Spinal cord (tissue), 10 donors: ENCODE results near the gene SCAPER. TPM values are rescaled to one million over a fixed set of nuclear protein-coding genes. Genes with fewer than 3 reads are reported as not detected.
"Not testable (repeated sequence)": the region's sequence is repeated elsewhere in the genome, so short reads cannot be mapped to it uniquely, and the experiment has no call there.

Experiments used
- DNase-seq, 6 donors: peaks; one replicate each; pipeline versions ENCODE4 v3.0.0 to v3.0.0-alpha.2; 2013 to 2015; ENCODE audit warnings: low spot score in 6 of 6, low read depth in 4 of 6
- H3K27ac ChIP-seq: one replicate; pipeline ENCODE4 v1.5.1; 2013; ENCODE audit warnings: low read depth, low read length, control low read depth
- H3K27me3 ChIP-seq: one replicate; pipeline ENCODE4 v1.6.1; 2013; ENCODE audit warnings: low read length; ENCODE audit not compliant: control insufficient read depth, insufficient read depth
- H3K36me3 ChIP-seq: one replicate; pipeline ENCODE4 v1.6.1; 2013; ENCODE audit warnings: low read length; ENCODE audit not compliant: control insufficient read depth, insufficient read depth
- H3K4me1 ChIP-seq: one replicate; pipeline ENCODE4 v1.6.1; 2013; ENCODE audit warnings: low read length; ENCODE audit not compliant: control insufficient read depth, insufficient read depth
- H3K4me3 ChIP-seq: one replicate; pipeline ENCODE4 v1.5.1; 2013; ENCODE audit warnings: low read depth, low read length, control low read depth
- H3K9me3 ChIP-seq: one replicate; pipeline ENCODE4 v1.6.1; 2013; ENCODE audit warnings: low read length; ENCODE audit not compliant: control insufficient read depth, insufficient read depth
- WGBS: methylation state at CpG from one replicate; pipeline ENCODE4 v1.1.5; 2013; ENCODE audit warnings: missing lambda C conversion rate; ENCODE audit not compliant: insufficient coverage; 5-methylcytosine and 5-hydroxymethylcytosine counted together
- polyA plus RNA-seq, 2 donors: library from polyadenylated mRNA; unstranded; fragments of 120-200 nt; gene quantifications; one replicate each; pipeline ENCODE4 v1.2.1, GENCODE V29; 2013; ENCODE audit not compliant: insufficient read length in 2 of 2
- total RNA-seq, 2 donors: library from RNA; depleted of rRNA in 1 of 2; stranded (reverse); fragments of 120-200 nt in 1 of 2; fragments of >200 nt in 1 of 2; gene quantifications; one replicate each; pipeline versions ENCODE4 v1.2.3 to v1.2.4, GENCODE V29; 2013 to 2014
- donor health status: healthy.

Gene SCAPER
- total and polyA plus RNA-seq, 4 donors = 33.2 to 70.3 (median 46.9) TPM

DNA sequence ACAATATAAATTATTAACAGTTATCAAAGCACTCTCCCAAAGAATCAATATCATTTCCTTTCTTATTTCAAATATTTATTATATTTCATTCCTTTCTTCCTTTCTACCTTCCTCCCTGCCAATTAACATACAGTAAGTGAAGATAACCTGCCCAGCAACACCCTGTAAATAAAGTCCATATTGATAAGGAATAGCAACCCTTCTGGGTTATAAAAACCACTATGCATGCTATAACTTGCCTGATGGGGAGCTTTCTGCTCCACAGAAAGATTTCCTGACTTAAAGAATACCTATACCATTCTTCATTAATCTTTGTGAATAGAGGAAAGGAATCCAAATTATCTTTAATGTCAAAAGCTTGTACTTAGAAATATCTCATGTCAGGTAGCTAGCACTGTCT lies 402.0 kb downstream of the SCAPER start:
- no peak overlapping the region for H3K27ac ChIP-seq
- H3K4me3 ChIP-seq = no peak overlapping the region
- no peak for DNase-seq
- H3K36me3 ChIP-seq = no peaks in the 10 kb centered on the region
- no peaks in the 10 kb centered on the region for H3K4me1 ChIP-seq
- H3K27me3 ChIP-seq = no peaks in the 10 kb centered on the region
- H3K9me3 ChIP-seq = no peaks in the 10 kb centered on the region

DNA sequence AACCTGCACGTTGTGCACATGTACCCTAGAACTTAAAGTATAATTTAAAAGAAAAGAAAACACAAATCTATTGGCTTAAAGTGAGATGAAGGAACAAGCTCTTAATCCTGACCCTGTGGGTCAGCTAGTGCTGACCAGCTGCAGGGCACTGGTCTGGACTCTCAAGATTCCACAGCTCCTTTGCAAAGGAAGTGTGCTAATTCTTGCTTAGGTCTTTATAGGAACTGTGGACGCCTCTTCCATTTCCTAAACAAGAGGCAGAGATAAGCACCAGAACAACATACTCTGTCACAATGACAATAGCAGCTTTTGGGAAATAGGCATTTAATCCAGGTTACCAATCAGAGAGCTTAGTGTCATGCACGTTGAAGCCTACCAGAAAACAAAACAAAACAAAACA lies 402.5 kb downstream of the SCAPER start:
- Histone ChIP-seq H3K9me3 (no peaks in the 10 kb centered on the region), H3K4me1 (no peaks in the 10 kb centered on the region), H3K27ac (no peak overlapping the region), H3K27me3 (no peaks in the 10 kb centered on the region), H3K4me3 (no peak overlapping the region), H3K36me3 (no peaks in the 10 kb centered on the region)
- 83% methylated on average over 1 of the region's 3 CpGs for WGBS
- DNase-seq = no peak

DNA sequence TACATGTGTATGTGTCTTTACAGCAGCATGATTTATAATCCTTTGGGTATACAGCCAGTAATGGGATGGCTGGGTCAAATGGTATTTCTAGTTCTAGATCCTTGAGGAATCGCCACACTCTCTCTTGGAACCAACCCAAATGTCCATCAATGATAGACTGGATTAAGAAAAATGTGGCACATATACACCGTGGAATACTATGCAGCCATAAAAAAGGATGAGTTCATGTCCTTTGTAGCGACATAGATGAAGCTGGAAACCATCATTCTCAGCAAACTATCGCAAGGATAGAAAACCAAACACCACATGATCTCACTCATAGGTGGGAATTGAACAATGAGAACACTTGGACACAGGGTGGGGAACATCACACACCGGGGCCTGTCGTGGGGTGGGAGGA lies 403.0 kb downstream of the SCAPER start:
- no CpG with 5 or more reads among the region's 6 CpGs for WGBS
- not testable (repeated sequence) for H3K27me3 ChIP-seq, H3K4me1 ChIP-seq, H3K9me3 ChIP-seq, H3K4me3 ChIP-seq, DNase-seq, H3K27ac ChIP-seq, H3K36me3 ChIP-seq

DNA sequence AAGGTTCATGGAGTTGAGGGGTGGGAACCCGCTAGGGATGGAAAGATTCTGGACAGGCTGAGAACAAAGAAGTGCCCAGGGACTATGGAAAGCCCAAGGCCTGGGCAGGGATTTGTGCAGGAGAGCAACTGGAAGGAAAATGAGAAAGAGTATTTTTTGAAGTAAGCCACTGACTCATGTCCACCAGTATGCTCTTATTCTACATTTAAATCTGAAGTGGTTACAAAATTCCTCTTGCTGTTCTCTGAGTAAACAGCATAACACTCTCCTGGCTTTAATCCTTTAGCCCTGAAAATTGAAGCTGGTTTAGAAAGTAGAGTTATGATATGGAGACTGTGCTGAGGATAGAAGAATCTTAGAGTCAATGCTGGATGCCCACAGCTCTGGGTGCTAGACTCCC lies 403.4 kb downstream of the SCAPER start:
- Histone ChIP-seq H3K27ac (no peak overlapping the region), H3K36me3 (no peaks in the 10 kb centered on the region), H3K4me3 (no peak overlapping the region), H3K27me3 (no peaks in the 10 kb centered on the region), H3K9me3 (no peaks in the 10 kb centered on the region), H3K4me1 (no peaks in the 10 kb centered on the region)
- WGBS = 100% methylated on average over 1 of the region's 1 CpG
- no peak for DNase-seq

DNA sequence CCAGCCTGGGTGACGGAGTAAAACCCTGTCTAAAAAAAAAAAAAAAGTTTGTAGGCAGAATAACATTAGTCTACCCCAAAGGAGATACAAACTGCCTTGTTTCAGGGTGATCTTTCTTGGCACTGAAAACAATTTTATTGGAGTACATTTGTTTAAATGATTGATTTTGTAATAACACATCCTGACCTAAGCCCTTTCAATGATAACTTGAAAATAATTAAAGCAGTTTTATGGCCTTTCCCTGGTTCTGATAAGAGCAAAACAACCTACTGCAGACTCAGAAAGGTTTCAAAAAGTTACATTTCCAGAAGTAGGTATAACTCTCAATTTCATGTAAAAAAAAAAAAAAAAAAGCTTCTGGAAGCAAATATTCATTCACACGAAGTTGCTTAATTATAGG lies 404.1 kb downstream of the SCAPER start:
- Histone ChIP-seq H3K27me3 (no peaks in the 10 kb centered on the region), H3K9me3 (no peaks in the 10 kb centered on the region), H3K4me3 (no peak overlapping the region), H3K4me1 (no peaks in the 10 kb centered on the region), H3K36me3 (no peaks in the 10 kb centered on the region), H3K27ac (no peak overlapping the region)
- no CpG with 5 or more reads among the region's 2 CpGs for WGBS
- no peak for DNase-seq

DNA sequence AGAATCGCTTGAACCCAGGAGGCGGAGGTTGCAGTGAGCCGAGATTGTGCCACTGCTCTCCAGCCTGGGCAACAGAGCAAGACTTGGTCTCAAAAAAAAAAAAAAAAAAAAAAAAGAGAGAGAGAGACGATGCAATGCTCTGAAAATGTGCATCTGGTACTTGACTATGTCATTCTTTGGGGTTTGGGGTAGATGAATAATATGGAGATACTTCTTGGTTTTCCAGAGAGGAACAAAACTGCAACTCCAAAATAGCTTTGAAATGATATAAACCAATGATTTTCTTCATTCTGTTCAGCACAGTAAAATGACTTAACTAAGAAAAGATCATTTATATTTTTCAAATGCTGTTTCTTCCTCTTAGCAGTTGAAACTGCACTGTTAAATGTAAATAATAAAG lies 409.7 kb downstream of the SCAPER start:
- no peaks in the 10 kb centered on the region for H3K36me3 ChIP-seq
- no peaks in the 10 kb centered on the region for H3K9me3 ChIP-seq
- no peaks in the 10 kb centered on the region for H3K27me3 ChIP-seq
- H3K27ac ChIP-seq = no peak overlapping the region
- 100% methylated on average over 2 of the region's 4 CpGs for WGBS
- DNase-seq = no peak
- no peak overlapping the region for H3K4me3 ChIP-seq
- no peaks in the 10 kb centered on the region for H3K4me1 ChIP-seq

DNA sequence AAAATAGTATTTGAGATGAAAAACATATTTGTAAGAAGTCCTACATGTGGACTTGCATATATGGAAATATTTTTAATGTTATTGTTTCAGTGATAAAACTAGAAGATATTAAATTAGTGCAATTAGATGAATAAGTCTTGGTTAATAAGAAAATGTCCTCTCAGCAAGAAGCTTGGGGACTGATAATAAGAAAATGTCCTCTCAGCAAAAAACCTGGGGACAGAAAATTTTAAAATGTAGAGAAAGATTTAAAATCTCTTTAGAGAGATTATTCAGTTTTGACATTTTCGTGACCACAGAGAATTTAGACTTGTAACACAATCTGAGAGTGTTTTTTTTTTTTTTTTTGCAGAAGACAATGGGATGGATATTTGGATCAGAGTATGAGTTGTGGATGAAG lies 412.6 kb downstream of the SCAPER start:
- 80% methylated on average over 1 of the region's 1 CpG for WGBS
- Histone ChIP-seq H3K4me3 (no peak overlapping the region), H3K36me3 (no peaks in the 10 kb centered on the region), H3K27me3 (no peaks in the 10 kb centered on the region), H3K9me3 (no peaks in the 10 kb centered on the region), H3K4me1 (no peaks in the 10 kb centered on the region), H3K27ac (no peak overlapping the region)
- no peak for DNase-seq

DNA sequence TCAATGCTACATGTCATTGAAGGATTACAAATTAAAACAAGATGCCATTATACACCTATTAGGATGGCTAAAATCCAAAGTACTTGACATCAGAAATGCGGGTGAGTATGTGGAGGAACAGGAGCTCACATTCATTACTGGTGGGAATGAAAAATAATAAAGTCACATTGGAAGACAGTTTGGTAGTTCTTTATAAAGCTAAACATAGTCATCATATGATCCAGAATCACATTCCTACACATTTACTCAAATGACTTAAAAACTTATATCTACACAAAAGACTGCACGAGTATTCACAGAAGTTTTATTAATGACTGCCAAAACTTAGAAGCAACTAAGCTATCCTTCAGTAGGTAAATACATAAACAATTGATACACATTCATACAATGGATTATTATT lies 421.4 kb downstream of the SCAPER start:
- Histone ChIP-seq H3K4me1 (no peaks in the 10 kb centered on the region), H3K27me3 (no peaks in the 10 kb centered on the region), H3K9me3 (no peaks in the 10 kb centered on the region), H3K36me3 (no peaks in the 10 kb centered on the region), H3K4me3 (no peak overlapping the region), H3K27ac (no peak overlapping the region)
- no peak for DNase-seq
- WGBS = no CpG with 5 or more reads among the region's 2 CpGs

DNA sequence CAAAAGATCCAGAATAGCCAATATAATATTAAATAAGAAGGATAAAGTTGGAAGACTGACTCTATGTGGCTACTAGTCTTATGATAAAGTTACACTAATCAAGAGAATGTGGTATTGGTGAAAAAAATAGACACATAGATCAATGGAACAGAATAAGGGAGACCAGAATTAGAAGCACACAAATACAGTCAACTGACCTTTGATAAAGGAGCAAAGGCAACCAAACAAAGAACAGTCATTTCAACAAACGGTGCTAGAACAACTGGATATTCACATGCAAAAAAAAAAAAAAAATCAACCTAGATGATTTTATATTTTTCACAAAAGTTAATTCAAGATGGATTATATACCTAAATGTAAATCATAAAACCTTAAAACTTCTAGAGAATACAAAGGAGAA lies 422.1 kb downstream of the SCAPER start:
- Histone ChIP-seq H3K27me3 (no peaks in the 10 kb centered on the region), H3K4me3 (no peak overlapping the region), H3K4me1 (no peaks in the 10 kb centered on the region), H3K36me3 (no peaks in the 10 kb centered on the region), H3K9me3 (no peaks in the 10 kb centered on the region), H3K27ac (no peak overlapping the region)
- WGBS = no CpG with 5 or more reads among the region's 1 CpG
- no peak for DNase-seq

DNA sequence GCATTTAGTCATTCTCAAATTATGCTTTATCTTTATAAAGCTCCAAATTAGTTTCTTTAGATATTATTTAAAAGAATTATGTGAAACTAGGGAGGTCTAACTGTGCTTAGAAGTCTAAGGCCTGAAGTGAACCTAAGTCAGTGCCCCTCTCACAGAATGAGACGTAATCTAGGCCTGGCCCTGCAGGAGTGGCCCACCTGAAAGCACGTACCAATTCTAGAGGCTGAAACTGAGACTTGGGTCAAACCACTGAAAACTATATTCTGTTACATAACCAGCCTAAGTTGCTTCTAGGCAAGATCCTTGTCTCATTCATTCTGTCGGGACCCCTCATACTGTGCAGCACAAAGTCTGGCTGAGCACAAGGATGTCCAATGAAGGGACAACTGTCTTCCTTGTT lies 424.9 kb downstream of the SCAPER start:
- DNase-seq = no peak
- WGBS = 93% methylated on average over 2 of the region's 3 CpGs
- no peak overlapping the region for H3K4me3 ChIP-seq

DNA sequence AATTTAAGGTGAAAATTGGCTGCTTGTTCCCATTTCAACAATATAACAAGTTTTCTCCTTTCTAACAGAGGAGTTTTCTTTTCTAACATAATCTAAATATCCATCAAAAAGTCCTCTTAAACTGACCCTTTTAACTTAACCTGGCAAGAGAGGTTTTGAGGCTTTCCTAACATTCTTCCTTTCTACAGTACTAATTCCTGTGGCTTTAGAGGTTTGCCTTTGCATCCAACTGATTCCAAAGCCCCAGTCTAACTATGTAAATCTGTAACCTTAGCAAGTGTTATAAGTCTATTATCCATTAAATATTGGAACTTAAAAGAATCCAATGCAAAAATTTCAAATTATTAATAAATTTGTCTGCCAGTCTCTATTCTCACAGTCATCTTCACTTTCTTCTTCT lies 434.4 kb downstream of the SCAPER start:
- H3K4me1 ChIP-seq = no peaks in the 10 kb centered on the region
- no peak overlapping the region for H3K27ac ChIP-seq
- peaks cover 1% of the 10 kb centered on the region for H3K9me3 ChIP-seq
- no peaks in the 10 kb centered on the region for H3K27me3 ChIP-seq
- H3K4me3 ChIP-seq = no peak overlapping the region
- no peaks in the 10 kb centered on the region for H3K36me3 ChIP-seq
- no peak for DNase-seq

More for the DNA sequence above, 424.9 kb downstream of the SCAPER start:
- Histone ChIP-seq H3K27ac (no peak overlapping the region), H3K36me3 (no peaks in the 10 kb centered on the region), H3K9me3 (no peaks in the 10 kb centered on the region), H3K27me3 (no peaks in the 10 kb centered on the region), H3K4me1 (no peaks in the 10 kb centered on the region)
